WTC11 (cell line): ENCODE results near the gene DOHH. TPM values are rescaled to one million over a fixed set of nuclear protein-coding genes. Genes with fewer than 3 reads are reported as not detected.

Source experiments
- ATAC-seq: fragments of 200-7000 bp; cut with Tn5 transposase; 2 replicates; pipeline ENCODE4 v1.10.0; 2021; ENCODE audit warnings: mild to moderate bottlenecking, moderate library complexity
- CTCF ChIA-PET: fragments of 300-600 bp; sonication (Branson Sonifier 250); formaldehyde crosslinking; loops from one replicate; lab custom pipeline; 2021; ENCODE audit warnings: antibody characterized with exemption; lab: Charles Lee
- POLR2A ChIA-PET: fragments of 350-600 bp; sonication (Branson Sonifier 250); formaldehyde crosslinking; loops from one replicate; lab custom pipeline; 2021; ENCODE audit warnings: antibody characterized with exemption; lab: Charles Lee
- DNase-seq: peaks from one replicate; pipeline ENCODE4 v3.0.0; 2021; ENCODE audit warnings: low spot score
- H3K27ac Mint-ChIP-seq: 2 replicates; pipeline ENCODE4 v1.8.0; 2021; ENCODE audit warnings: mixed read lengths
- H3K27me3 Mint-ChIP-seq: 2 replicates; pipeline ENCODE4 v1.8.0; 2021; ENCODE audit warnings: low read depth, mild to moderate bottlenecking, moderate library complexity, mixed read lengths
- H3K36me3 Mint-ChIP-seq: 2 replicates; pipeline ENCODE4 v1.8.0; 2021; ENCODE audit warnings: mixed read lengths
- H3K4me1 Mint-ChIP-seq: 2 replicates; pipeline ENCODE4 v1.8.0; 2022; ENCODE audit warnings: mixed read lengths
- H3K4me3 Mint-ChIP-seq: 2 replicates; pipeline ENCODE4 v1.8.0; 2021; ENCODE audit warnings: mild to moderate bottlenecking, moderate library complexity, mixed read lengths
- H3K9me3 Mint-ChIP-seq: 2 replicates; pipeline ENCODE4 v1.8.0; 2021; ENCODE audit warnings: mixed read lengths
- CTCF ChIP-seq: fragments of 200-600 bp; IDR thresholded peaks from 2 replicates; pipeline ENCODE4 v1.8.0; 2022; ENCODE audit warnings: antibody characterized with exemption
- ESRRA ChIP-seq: sonication (generic); formaldehyde crosslinking; IDR thresholded peaks from 2 replicates; pipeline ENCODE4 v1.8.1; 2022; ENCODE audit warnings: mild to moderate bottlenecking, missing genetic modification reagents, borderline replicate concordance
- FOXP4 ChIP-seq: sonication (generic); formaldehyde crosslinking; IDR thresholded peaks from 2 replicates; pipeline ENCODE4 v1.8.0; 2022; ENCODE audit warnings: mild to moderate bottlenecking, missing genetic modification reagents
- GRHL2 ChIP-seq: fragments of 250-450 bp; sonication (Bioruptor Pico); IDR thresholded peaks from 2 replicates; pipeline ENCODE4 v1.8.0; 2022; ENCODE audit warnings: mild to moderate bottlenecking, moderate library complexity; ENCODE audit not compliant: insufficient replicate concordance, severe bottlenecking
- JUN ChIP-seq: sonication (generic); formaldehyde crosslinking; IDR thresholded peaks from 2 replicates; pipeline ENCODE4 v1.8.0; 2023; ENCODE audit warnings: mild to moderate bottlenecking, missing genetic modification reagents
- MLX ChIP-seq: sonication (generic); formaldehyde crosslinking; IDR thresholded peaks from 2 replicates; pipeline ENCODE4 v1.8.1; 2023; ENCODE audit warnings: mild to moderate bottlenecking, missing genetic modification reagents, moderate library complexity
- NFATC4 ChIP-seq: fragments of 250-450 bp; sonication (Bioruptor Pico); IDR thresholded peaks from 2 replicates; pipeline ENCODE4 v1.9.0; 2021; ENCODE audit warnings: mild to moderate bottlenecking
- NR1H2 ChIP-seq: sonication (generic); formaldehyde crosslinking; IDR thresholded peaks from 2 replicates; pipeline ENCODE4 v1.9.0; 2021; ENCODE audit warnings: mild to moderate bottlenecking, moderate library complexity, missing genetic modification reagents
- NR2C2 ChIP-seq: sonication (generic); formaldehyde crosslinking; IDR thresholded peaks from 2 replicates; pipeline ENCODE4 v1.8.0; 2022; ENCODE audit warnings: mild to moderate bottlenecking, missing genetic modification reagents
- TEAD4 ChIP-seq: sonication (generic); formaldehyde crosslinking; IDR thresholded peaks from 2 replicates; pipeline ENCODE4 v1.8.0; 2022; ENCODE audit warnings: mild to moderate bottlenecking, missing genetic modification reagents
- ZMAT4 ChIP-seq: fragments of 250-450 bp; sonication (Bioruptor Pico); IDR thresholded peaks from 2 replicates; pipeline ENCODE4 v1.9.0; 2021; ENCODE audit warnings: mild to moderate bottlenecking
- ZNF121 ChIP-seq: sonication (generic); formaldehyde crosslinking; IDR thresholded peaks from 2 replicates; pipeline ENCODE4 v1.8.0; 2023; ENCODE audit warnings: missing genetic modification reagents
- ZSCAN18 ChIP-seq: fragments of 250-450 bp; sonication (Bioruptor Pico); IDR thresholded peaks from 2 replicates; pipeline ENCODE4 v2.1.2; 2022; ENCODE audit warnings: mild to moderate bottlenecking, moderate library complexity
- total RNA-seq: library from RNA; stranded (reverse); gene quantifications from 3 replicates; pipeline ENCODE4 v1.2.3, GENCODE V29; 2021
- TF ChIP-seq, protein P1 (sequence below): fragments of 250-450 bp; sonication (Bioruptor Pico); IDR thresholded peaks from 2 replicates; pipeline ENCODE4 v1.9.0; 2021; ENCODE audit warnings: mild to moderate bottlenecking, borderline replicate concordance
- TF ChIP-seq, protein P2 (sequence below): sonication (generic); formaldehyde crosslinking; IDR thresholded peaks from 2 replicates; pipeline ENCODE4 v1.8.1; 2023; ENCODE audit warnings: mild to moderate bottlenecking, missing genetic modification reagents

DOHH gene
- total RNA-seq, 1 experiment from 2014 or later, result 22.2 TPM

DNA sequence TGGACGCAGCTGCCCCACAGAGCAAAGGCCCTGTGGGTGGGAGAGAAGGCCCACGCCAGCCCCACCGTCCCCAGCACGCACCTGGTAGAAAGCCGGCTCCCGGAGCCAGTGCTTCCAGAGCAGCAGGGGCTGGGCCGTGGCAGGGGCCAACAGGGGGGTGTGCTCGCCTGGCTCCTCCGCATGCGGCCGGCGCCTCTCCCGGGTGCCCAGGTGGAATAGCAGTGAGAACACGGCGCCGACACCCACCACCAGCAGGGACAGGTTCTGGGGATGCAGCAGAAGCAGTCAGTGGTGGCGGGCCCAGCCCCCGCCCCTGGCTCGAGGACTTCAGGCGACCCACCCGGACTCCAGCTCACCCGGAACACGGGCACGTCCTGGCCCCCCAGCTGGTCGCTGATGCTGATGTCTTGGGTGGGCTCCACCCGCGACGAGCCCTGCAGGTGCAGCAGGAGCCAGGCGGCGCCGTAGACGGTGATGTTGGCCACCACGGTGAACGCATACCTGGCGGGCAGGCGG lies 47.4 kb upstream of the DOHH start (continued):
- TF ChIP-seq, protein P1, sequence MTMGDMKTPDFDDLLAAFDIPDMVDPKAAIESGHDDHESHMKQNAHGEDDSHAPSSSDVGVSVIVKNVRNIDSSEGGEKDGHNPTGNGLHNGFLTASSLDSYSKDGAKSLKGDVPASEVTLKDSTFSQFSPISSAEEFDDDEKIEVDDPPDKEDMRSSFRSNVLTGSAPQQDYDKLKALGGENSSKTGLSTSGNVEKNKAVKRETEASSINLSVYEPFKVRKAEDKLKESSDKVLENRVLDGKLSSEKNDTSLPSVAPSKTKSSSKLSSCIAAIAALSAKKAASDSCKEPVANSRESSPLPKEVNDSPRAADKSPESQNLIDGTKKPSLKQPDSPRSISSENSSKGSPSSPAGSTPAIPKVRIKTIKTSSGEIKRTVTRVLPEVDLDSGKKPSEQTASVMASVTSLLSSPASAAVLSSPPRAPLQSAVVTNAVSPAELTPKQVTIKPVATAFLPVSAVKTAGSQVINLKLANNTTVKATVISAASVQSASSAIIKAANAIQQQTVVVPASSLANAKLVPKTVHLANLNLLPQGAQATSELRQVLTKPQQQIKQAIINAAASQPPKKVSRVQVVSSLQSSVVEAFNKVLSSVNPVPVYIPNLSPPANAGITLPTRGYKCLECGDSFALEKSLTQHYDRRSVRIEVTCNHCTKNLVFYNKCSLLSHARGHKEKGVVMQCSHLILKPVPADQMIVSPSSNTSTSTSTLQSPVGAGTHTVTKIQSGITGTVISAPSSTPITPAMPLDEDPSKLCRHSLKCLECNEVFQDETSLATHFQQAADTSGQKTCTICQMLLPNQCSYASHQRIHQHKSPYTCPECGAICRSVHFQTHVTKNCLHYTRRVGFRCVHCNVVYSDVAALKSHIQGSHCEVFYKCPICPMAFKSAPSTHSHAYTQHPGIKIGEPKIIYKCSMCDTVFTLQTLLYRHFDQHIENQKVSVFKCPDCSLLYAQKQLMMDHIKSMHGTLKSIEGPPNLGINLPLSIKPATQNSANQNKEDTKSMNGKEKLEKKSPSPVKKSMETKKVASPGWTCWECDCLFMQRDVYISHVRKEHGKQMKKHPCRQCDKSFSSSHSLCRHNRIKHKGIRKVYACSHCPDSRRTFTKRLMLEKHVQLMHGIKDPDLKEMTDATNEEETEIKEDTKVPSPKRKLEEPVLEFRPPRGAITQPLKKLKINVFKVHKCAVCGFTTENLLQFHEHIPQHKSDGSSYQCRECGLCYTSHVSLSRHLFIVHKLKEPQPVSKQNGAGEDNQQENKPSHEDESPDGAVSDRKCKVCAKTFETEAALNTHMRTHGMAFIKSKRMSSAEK, result no peak
- TF ChIP-seq TEAD4 (CRISPR knock-in tag), result no peak
- TF ChIP-seq NR2C2, result no peak
- TF ChIP-seq, protein P2, sequence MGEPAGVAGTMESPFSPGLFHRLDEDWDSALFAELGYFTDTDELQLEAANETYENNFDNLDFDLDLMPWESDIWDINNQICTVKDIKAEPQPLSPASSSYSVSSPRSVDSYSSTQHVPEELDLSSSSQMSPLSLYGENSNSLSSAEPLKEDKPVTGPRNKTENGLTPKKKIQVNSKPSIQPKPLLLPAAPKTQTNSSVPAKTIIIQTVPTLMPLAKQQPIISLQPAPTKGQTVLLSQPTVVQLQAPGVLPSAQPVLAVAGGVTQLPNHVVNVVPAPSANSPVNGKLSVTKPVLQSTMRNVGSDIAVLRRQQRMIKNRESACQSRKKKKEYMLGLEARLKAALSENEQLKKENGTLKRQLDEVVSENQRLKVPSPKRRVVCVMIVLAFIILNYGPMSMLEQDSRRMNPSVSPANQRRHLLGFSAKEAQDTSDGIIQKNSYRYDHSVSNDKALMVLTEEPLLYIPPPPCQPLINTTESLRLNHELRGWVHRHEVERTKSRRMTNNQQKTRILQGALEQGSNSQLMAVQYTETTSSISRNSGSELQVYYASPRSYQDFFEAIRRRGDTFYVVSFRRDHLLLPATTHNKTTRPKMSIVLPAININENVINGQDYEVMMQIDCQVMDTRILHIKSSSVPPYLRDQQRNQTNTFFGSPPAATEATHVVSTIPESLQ (CRISPR knock-in tag), result no peak
- TF ChIP-seq ZNF121 (CRISPR knock-in tag), result no peak

GRCh38 chr19:3547301-3547731 lies 46.8 kb upstream of the DOHH start:
- Mint-ChIP-seq H3K27ac (no peak overlapping the region), H3K36me3 (no peaks in the 10 kb centered on the region), H3K4me3 (no peak overlapping the region), H3K9me3 (no peaks in the 10 kb centered on the region), H3K4me1 (no peaks in the 10 kb centered on the region)
- ATAC-seq (no peak), DNase-seq (peak; percentile 41)
- POLR2A ChIA-PET, result interaction anchor here (0.6 kb wide), 1 partner anchor 428 kb away, joined by 3 read pairs; no protein-coding TSS in a partner anchor
- TF ChIP-seq ESRRA (CRISPR knock-in tag) (no peak), NFATC4 (CRISPR knock-in tag) (no peak), ZNF121 (CRISPR knock-in tag) (peak; percentile 58; the same call in 1 of the 2 replicates), GRHL2 (CRISPR knock-in tag) (no peak), CTCF (peak; percentile 31)
- TF ChIP-seq, all 79 proteins: peak for 2
- H3K27me3 Mint-ChIP-seq, result no peaks in the 10 kb centered on the region
- CTCF ChIA-PET, result interaction anchor here (0.7 to 4.4 kb wide), 3 partner anchors 10 to 29 kb away, joined by 4 to 115 read pairs (median 5); partner anchors contain the start of gene MFSD12

- CTCF ChIA-PET, result interaction anchor here (0.6 to 4.4 kb wide), 6 partner anchors 10 to 120 kb away, joined by 3 to 115 read pairs (median 8); no protein-coding TSS in a partner anchor
Observed at GRCh38 chr19:3546119-3546518, 45.6 kb upstream of the DOHH start.

GRCh38 chr19:3545669-3546034 lies 45.2 kb upstream of the DOHH start:
- H3K9me3 Mint-ChIP-seq, result no peaks in the 10 kb centered on the region
- DNase-seq (no peak), ATAC-seq (no peak)
- H3K27ac Mint-ChIP-seq, result no peak overlapping the region
- CTCF ChIA-PET, result interaction anchor here (0.6 to 4.4 kb wide), 30 partner anchors 8 to 416 kb away, joined by 3 to 115 read pairs (median 4); partner anchors contain the start of genes MFSD12, MRPL54 and TJP3
- no peak overlapping the region for H3K4me3 Mint-ChIP-seq
- H3K27me3 Mint-ChIP-seq, result no peaks in the 10 kb centered on the region
- POLR2A ChIA-PET, result interaction anchor here (1.0 to 1.4 kb wide), 5 partner anchors 11 to 520 kb away, joined by 3 to 8 read pairs (median 4); partner anchors contain the start of gene MFSD12
- no peaks in the 10 kb centered on the region for H3K36me3 Mint-ChIP-seq
- H3K4me1 Mint-ChIP-seq, result no peaks in the 10 kb centered on the region
- TF ChIP-seq ZSCAN18 (CRISPR knock-in tag) (no peak), ZMAT4 (CRISPR knock-in tag) (no peak), MLX (CRISPR knock-in tag) (no peak), JUN (CRISPR knock-in tag) (no peak), FOXP4 (CRISPR knock-in tag) (no peak), NR1H2 (CRISPR knock-in tag) (no peak), NFATC4 (CRISPR knock-in tag) (no peak), ZNF121 (CRISPR knock-in tag) (no peak)

More at GRCh38 chr19:3546119-3546518, 45.6 kb upstream of the DOHH start:
- no peak for TF ChIP-seq ESRRA (CRISPR knock-in tag)
- no peak for TF ChIP-seq ZNF121 (CRISPR knock-in tag)
- TF ChIP-seq, all 79 proteins: peak for 0
- ATAC-seq, result no peak
- POLR2A ChIA-PET, result interaction anchor here (1.2 to 1.4 kb wide), 3 partner anchors 11 to 32 kb away, joined by 4 to 5 read pairs (median 4); partner anchors contain the start of gene MFSD12
- no peaks in the 10 kb centered on the region for H3K36me3 Mint-ChIP-seq
- no peaks in the 10 kb centered on the region for H3K9me3 Mint-ChIP-seq
- H3K27me3 Mint-ChIP-seq, result no peaks in the 10 kb centered on the region
- H3K27ac Mint-ChIP-seq, result no peak overlapping the region
- no peak overlapping the region for H3K4me3 Mint-ChIP-seq
- H3K4me1 Mint-ChIP-seq, result no peaks in the 10 kb centered on the region
- DNase-seq, result no peak
